GM12873 (cell line): ENCODE measurements around the gene SNAP25.

Source experiments
- TF ChIP-seq, protein P1 (sequence below): IDR thresholded peaks from 2 replicates; pipeline ENCODE4 v1.5.1; 2012; ENCODE audit warnings: low read depth, mild to moderate bottlenecking, moderate library complexity, low read length, control low read depth; ENCODE audit not compliant: insufficient read depth; ENCODE audit errors: missing control alignments

Gene SNAP25

DNA sequence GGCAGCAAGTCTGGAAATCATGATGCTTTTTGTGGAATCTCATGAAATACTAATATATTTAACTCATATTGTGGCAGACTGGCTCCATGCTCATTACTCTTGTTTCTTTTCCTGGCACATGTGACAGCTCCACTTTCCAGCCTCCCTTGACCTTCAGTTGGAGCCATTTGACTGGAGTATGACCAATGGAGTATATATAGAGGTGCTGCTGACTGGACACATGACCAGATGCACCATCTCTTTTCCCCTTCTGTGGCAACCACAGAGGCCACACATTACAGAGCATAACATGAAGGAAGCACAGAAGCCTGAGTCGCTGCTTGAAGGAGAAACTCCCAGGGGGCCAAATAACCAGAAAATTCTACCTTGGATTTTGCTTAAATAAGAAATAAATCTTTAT lies 138.0 kb downstream of the SNAP25 start:
- TF ChIP-seq, protein P1, sequence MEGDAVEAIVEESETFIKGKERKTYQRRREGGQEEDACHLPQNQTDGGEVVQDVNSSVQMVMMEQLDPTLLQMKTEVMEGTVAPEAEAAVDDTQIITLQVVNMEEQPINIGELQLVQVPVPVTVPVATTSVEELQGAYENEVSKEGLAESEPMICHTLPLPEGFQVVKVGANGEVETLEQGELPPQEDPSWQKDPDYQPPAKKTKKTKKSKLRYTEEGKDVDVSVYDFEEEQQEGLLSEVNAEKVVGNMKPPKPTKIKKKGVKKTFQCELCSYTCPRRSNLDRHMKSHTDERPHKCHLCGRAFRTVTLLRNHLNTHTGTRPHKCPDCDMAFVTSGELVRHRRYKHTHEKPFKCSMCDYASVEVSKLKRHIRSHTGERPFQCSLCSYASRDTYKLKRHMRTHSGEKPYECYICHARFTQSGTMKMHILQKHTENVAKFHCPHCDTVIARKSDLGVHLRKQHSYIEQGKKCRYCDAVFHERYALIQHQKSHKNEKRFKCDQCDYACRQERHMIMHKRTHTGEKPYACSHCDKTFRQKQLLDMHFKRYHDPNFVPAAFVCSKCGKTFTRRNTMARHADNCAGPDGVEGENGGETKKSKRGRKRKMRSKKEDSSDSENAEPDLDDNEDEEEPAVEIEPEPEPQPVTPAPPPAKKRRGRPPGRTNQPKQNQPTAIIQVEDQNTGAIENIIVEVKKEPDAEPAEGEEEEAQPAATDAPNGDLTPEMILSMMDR: no peak
